HCT116 (cell line): ENCODE results near the gene HNRNPUL2. TPM values are rescaled to one million over a fixed set of nuclear protein-coding genes. Genes with fewer than 3 reads are reported as not detected.
A peak's percentile ranks its signal among the peaks of the same experiment; 100 is the strongest.

Experiments
- ATAC-seq: fragments of 200-7000 bp; cut with Tn5 transposase; 2 replicates; pipeline ENCODE4 v1.9.1; 2020; ENCODE audit warnings: mild to moderate bottlenecking, moderate library complexity
- BruUV-seq: library from RNA; stranded (reverse); fragments of 400-500 nt; replicated peaks from 2 replicates; lab custom pipeline; 2021; lab: Mats Ljungman, UMichigan
- CTCF ChIA-PET: fragments of 300-600 bp; sonication (Branson Sonifier 250); formaldehyde crosslinking; loops from one replicate; lab custom pipeline; 2021; ENCODE audit warnings: antibody characterized with exemption; lab: Charles Lee
- POLR2A ChIA-PET: fragments of 300-600, 350-600 bp; sonication (Branson Sonifier 250); formaldehyde crosslinking; loops from one replicate; lab custom pipeline; 2021; ENCODE audit warnings: antibody characterized with exemption; lab: Charles Lee
- RAD21 ChIA-PET, 2 experiments: fragments of 300-600 bp; sonication (Branson Sonifier 250); formaldehyde crosslinking; loops; one replicate each; lab custom pipeline; 2023; ENCODE audit warnings: low total read pairs in 2 of 2; ENCODE audit not compliant: uncharacterized antibody in 2 of 2, unreplicated experiment in 2 of 2, low non-redundant PET in 1 of 2; lab: Charles Lee
- DNase-seq: peaks from one replicate; pipeline ENCODE4 v3.0.0-alpha.2; 2010; ENCODE audit warnings: low read depth, low spot score
- H2AFZ ChIP-seq: fragments of 200-600 bp; shearing (Covaris generic), sonication (generic); 2 replicates; pipeline ENCODE4 v1.6.1; 2017; ENCODE audit warnings: low read depth, mixed run types, mixed read lengths, antibody characterized with exemption, low read length; ENCODE audit not compliant: poor library complexity, severe bottlenecking
- H3K27ac ChIP-seq: 2 replicates; pipeline ENCODE4 v1.5.1; 2012; ENCODE audit warnings: low read depth, low read length
- H3K27me3 ChIP-seq: fragments of 200-600 bp; sonication (generic); 2 replicates; pipeline ENCODE4 v1.6.1; 2016; ENCODE audit warnings: mixed run types, low read length, mixed read lengths; ENCODE audit not compliant: insufficient read depth
- H3K36me3 ChIP-seq, 2 experiments: fragments of 200-500 bp in 1 of 2; fragments of 200-600 bp in 1 of 2; sonication (Bioruptor generic) in 1 of 2; sonication (generic) in 1 of 2; 2 replicates each; pipeline versions ENCODE4 v1.5.1 to v1.6.1; 2014 to 2016; ENCODE audit warnings: low read length in 2 of 2, inconsistent platforms in 1 of 2, mixed read lengths in 1 of 2, mixed run types in 1 of 2; ENCODE audit not compliant: insufficient read depth in 2 of 2, control insufficient read depth in 1 of 2
- H3K4me1 ChIP-seq, 2 experiments: fragments of 200-600 bp in 1 of 2; sonication (generic) in 1 of 2; 2 replicates each; pipeline versions ENCODE4 v1.5.1 to v1.6.1; 2012 to 2017; ENCODE audit warnings: low read length in 2 of 2, inconsistent platforms in 1 of 2, mild to moderate bottlenecking in 1 of 2, mixed read lengths in 1 of 2, mixed run types in 1 of 2, moderate library complexity in 1 of 2; ENCODE audit not compliant: insufficient read depth in 2 of 2, control insufficient read depth in 1 of 2
- H3K4me2 ChIP-seq: fragments of 200-600 bp; sonication (generic); 2 replicates; pipeline ENCODE4 v1.6.1; 2017; ENCODE audit warnings: mixed run types, low read length, mixed read lengths
- H3K4me3 ChIP-seq, 2 experiments: fragments of 200-600 bp in 1 of 2; sonication (generic) in 1 of 2; replicated peaks in 1 of 2; 2 replicates each; pipeline ENCODE4 v1.5.1; 2011 to 2016; ENCODE audit warnings: low read length in 2 of 2, control low read depth in 1 of 2, low read depth in 1 of 2, mild to moderate bottlenecking in 1 of 2, mixed read lengths in 1 of 2, mixed run types in 1 of 2
- H3K79me2 ChIP-seq: fragments of 200-600 bp; sonication (generic); 2 replicates; pipeline ENCODE4 v1.6.1; 2017; ENCODE audit warnings: mild to moderate bottlenecking, mixed run types, low read length, moderate library complexity, mixed read lengths; ENCODE audit not compliant: insufficient read depth
- H3K9ac ChIP-seq: fragments of 200-600 bp; sonication (generic); 2 replicates; pipeline ENCODE4 v1.6.1; 2016; ENCODE audit warnings: low read length, mixed read lengths
- H3K9me2 ChIP-seq: fragments of 200-600 bp; sonication (generic), shearing (Covaris generic); 2 replicates; pipeline ENCODE4 v1.6.1; 2017; ENCODE audit warnings: mixed run types, mild to moderate bottlenecking, moderate library complexity; ENCODE audit not compliant: insufficient read depth
- H3K9me3 ChIP-seq, 2 experiments: fragments of 200-500 bp in 1 of 2; fragments of 200-600 bp in 1 of 2; sonication (Bioruptor generic) in 1 of 2; sonication (generic) in 1 of 2; 2 replicates each; pipeline ENCODE4 v1.6.1; 2014 to 2017; ENCODE audit warnings: low read length in 2 of 2, mixed read lengths in 2 of 2, inconsistent platforms in 1 of 2, low read depth in 1 of 2, mild to moderate bottlenecking in 1 of 2, mixed run types in 1 of 2, moderate library complexity in 1 of 2; ENCODE audit not compliant: control insufficient read depth in 1 of 2, insufficient read depth in 1 of 2
- H4K20me1 ChIP-seq: fragments of 200-600 bp; sonication (generic), shearing (Covaris generic); 2 replicates; pipeline ENCODE4 v1.6.1; 2017; ENCODE audit warnings: mixed run types, mild to moderate bottlenecking, moderate library complexity; ENCODE audit not compliant: insufficient read depth
- CBX3 ChIP-seq: IDR thresholded peaks from 2 replicates; pipeline ENCODE4 v1.6.1; 2012; ENCODE audit warnings: low read depth
- CEBPB ChIP-seq: IDR thresholded peaks from 2 replicates; pipeline ENCODE4 v1.6.1; 2012; ENCODE audit warnings: low read depth
- EGR1 ChIP-seq: IDR thresholded peaks from 2 replicates; pipeline ENCODE4 v1.6.1; 2012; ENCODE audit warnings: low read depth
- EZH2 ChIP-seq: fragments of 200-600 bp; sonication (generic); IDR thresholded peaks from 2 replicates; pipeline ENCODE4 v1.6.1; 2017; ENCODE audit warnings: antibody characterized with exemption, mixed run types
- EZH2phosphoT487 ChIP-seq: fragments of 200-600 bp; IDR thresholded peaks from 2 replicates; pipeline ENCODE4 v1.6.1; 2018; ENCODE audit warnings: antibody characterized with exemption, borderline replicate concordance
- POLR2A ChIP-seq: IDR thresholded peaks from 2 replicates; pipeline ENCODE4 v1.7.0; 2011; ENCODE audit warnings: borderline replicate concordance; ENCODE audit not compliant: insufficient read depth, insufficient read length; ENCODE audit errors: extremely low read depth
- POLR2AphosphoS5 ChIP-seq: IDR thresholded peaks from 2 replicates; pipeline ENCODE4 v1.6.1; 2011; ENCODE audit warnings: mild to moderate bottlenecking, low read depth, low read length, moderate library complexity
- SP1 ChIP-seq: IDR thresholded peaks from 2 replicates; pipeline ENCODE4 v1.6.1; 2012; ENCODE audit warnings: low read depth
- TCF7L2 ChIP-seq: IDR thresholded peaks from 2 replicates; pipeline ENCODE4 v1.7.0; 2011; ENCODE audit warnings: borderline replicate concordance, inconsistent platforms; ENCODE audit not compliant: insufficient read depth, insufficient read length; ENCODE audit errors: extremely low read depth
- YY1 ChIP-seq: IDR thresholded peaks from 2 replicates; pipeline ENCODE4 v1.6.1; 2011; ENCODE audit warnings: low read length, low read depth, moderate library complexity, mild to moderate bottlenecking; ENCODE audit not compliant: insufficient replicate concordance; ENCODE audit errors: extremely low read depth
- ZFX ChIP-seq: fragments of 450-650 bp; IDR thresholded peaks from 2 replicates; pipeline ENCODE4 v1.6.1; 2017
- ZNF274 ChIP-seq: fragments of 200-500 bp; sonication (Bioruptor generic); IDR thresholded peaks from 2 replicates; pipeline ENCODE4 v1.6.1; 2014; ENCODE audit warnings: mild to moderate bottlenecking, low read depth, low read length, inconsistent platforms
- intact Hi-C: fragments of 100-400 bp; cut with micrococcal nuclease; formaldehyde crosslinking; loops from 2 replicates; pipeline ENCODE4 v1.10.0; 2022
- total RNA-seq: library from RNA; stranded (reverse); gene quantifications from one replicate; pipeline ENCODE4 v1.2.1, GENCODE V29; 2021; ENCODE audit not compliant: unreplicated experiment
- TF ChIP-seq, protein P1 (sequence below): IDR thresholded peaks from 2 replicates; pipeline ENCODE4 v1.6.1; 2012
- TF ChIP-seq, protein P2 (sequence below): IDR thresholded peaks from 2 replicates; pipeline ENCODE4 v1.6.1; 2011; ENCODE audit warnings: mild to moderate bottlenecking, low read length, moderate library complexity; ENCODE audit not compliant: insufficient replicate concordance; ENCODE audit errors: extremely low read depth
- TF ChIP-seq, protein P3 (sequence below): IDR thresholded peaks from 2 replicates; pipeline ENCODE4 v1.6.1; 2012; ENCODE audit warnings: low read depth
- TF ChIP-seq, protein P4 (sequence below): IDR thresholded peaks from 2 replicates; pipeline ENCODE4 v1.6.1; 2012

Gene HNRNPUL2
- total RNA-seq, 1 experiment from 2014 or later = 45.8 TPM

DNA sequence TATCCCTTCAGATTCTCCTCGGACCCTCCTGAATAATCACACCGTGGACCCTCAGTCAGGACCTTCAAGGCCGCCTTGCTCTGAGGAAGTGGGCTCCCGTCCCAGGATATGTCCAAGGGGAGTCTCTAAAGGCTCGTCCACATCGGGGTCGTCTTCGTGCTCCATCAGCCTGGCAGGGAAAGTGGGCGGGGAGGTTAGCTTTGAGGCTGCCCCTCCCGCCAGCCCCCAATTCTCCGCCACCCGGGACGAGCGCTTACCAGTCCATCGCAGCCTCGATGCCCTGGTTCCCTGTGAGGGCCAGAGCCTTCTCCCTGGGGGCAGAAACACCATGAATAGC, 48.9 kb downstream of the HNRNPUL2 start:
- Histone ChIP-seq H3K9me3 (no peaks in the 10 kb centered on the region), H3K4me1 (peaks cover 24 to 45% of the 10 kb centered on the region in 2 experiments), H3K27me3 (no peaks in the 10 kb centered on the region), H3K9ac (peak overlapping the region; percentile 84), H2AFZ (no peak overlapping the region), H3K4me3 (peak overlapping the region; percentile 80 to 87), H4K20me1 (no peaks in the 10 kb centered on the region), H3K9me2 (no peaks in the 10 kb centered on the region), H3K79me2 (peaks cover 49% of the 10 kb centered on the region), H3K36me3 (peaks cover 4 to 11% of the 10 kb centered on the region in 2 experiments; a peak in 3 of 4 replicates), H3K27ac (peak overlapping the region; percentile 82), H3K4me2 (peak overlapping the region; percentile 95)
- RAD21 ChIA-PET = no interaction called here
- TF ChIP-seq, protein P1, sequence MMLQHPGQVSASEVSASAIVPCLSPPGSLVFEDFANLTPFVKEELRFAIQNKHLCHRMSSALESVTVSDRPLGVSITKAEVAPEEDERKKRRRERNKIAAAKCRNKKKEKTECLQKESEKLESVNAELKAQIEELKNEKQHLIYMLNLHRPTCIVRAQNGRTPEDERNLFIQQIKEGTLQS = no peak
- TF ChIP-seq EGR1 (no peak), SP1 (no peak), CBX3 (no peak), POLR2AphosphoS5 (no peak), EZH2 (no peak), YY1 (no peak), TCF7L2 (no peak), EZH2phosphoT487 (no peak), ZNF274 (no peak), POLR2A (no peak), CEBPB (no peak), ZFX (no peak)
- TF ChIP-seq, protein P2, sequence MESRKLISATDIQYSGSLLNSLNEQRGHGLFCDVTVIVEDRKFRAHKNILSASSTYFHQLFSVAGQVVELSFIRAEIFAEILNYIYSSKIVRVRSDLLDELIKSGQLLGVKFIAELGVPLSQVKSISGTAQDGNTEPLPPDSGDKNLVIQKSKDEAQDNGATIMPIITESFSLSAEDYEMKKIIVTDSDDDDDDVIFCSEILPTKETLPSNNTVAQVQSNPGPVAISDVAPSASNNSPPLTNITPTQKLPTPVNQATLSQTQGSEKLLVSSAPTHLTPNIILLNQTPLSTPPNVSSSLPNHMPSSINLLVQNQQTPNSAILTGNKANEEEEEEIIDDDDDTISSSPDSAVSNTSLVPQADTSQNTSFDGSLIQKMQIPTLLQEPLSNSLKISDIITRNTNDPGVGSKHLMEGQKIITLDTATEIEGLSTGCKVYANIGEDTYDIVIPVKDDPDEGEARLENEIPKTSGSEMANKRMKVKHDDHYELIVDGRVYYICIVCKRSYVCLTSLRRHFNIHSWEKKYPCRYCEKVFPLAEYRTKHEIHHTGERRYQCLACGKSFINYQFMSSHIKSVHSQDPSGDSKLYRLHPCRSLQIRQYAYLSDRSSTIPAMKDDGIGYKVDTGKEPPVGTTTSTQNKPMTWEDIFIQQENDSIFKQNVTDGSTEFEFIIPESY = no peak
- TF ChIP-seq, protein P3, sequence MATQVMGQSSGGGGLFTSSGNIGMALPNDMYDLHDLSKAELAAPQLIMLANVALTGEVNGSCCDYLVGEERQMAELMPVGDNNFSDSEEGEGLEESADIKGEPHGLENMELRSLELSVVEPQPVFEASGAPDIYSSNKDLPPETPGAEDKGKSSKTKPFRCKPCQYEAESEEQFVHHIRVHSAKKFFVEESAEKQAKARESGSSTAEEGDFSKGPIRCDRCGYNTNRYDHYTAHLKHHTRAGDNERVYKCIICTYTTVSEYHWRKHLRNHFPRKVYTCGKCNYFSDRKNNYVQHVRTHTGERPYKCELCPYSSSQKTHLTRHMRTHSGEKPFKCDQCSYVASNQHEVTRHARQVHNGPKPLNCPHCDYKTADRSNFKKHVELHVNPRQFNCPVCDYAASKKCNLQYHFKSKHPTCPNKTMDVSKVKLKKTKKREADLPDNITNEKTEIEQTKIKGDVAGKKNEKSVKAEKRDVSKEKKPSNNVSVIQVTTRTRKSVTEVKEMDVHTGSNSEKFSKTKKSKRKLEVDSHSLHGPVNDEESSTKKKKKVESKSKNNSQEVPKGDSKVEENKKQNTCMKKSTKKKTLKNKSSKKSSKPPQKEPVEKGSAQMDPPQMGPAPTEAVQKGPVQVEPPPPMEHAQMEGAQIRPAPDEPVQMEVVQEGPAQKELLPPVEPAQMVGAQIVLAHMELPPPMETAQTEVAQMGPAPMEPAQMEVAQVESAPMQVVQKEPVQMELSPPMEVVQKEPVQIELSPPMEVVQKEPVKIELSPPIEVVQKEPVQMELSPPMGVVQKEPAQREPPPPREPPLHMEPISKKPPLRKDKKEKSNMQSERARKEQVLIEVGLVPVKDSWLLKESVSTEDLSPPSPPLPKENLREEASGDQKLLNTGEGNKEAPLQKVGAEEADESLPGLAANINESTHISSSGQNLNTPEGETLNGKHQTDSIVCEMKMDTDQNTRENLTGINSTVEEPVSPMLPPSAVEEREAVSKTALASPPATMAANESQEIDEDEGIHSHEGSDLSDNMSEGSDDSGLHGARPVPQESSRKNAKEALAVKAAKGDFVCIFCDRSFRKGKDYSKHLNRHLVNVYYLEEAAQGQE = no peak
- TF ChIP-seq, protein P4, sequence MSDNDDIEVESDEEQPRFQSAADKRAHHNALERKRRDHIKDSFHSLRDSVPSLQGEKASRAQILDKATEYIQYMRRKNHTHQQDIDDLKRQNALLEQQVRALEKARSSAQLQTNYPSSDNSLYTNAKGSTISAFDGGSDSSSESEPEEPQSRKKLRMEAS = no peak
- no peak for DNase-seq
- peak; percentile 6; the same call in 1 of the 2 replicates for ATAC-seq
- CTCF ChIA-PET = no interaction called here
- intact Hi-C loops = loop anchor here (10.0 kb wide), 1 partner anchor 86 kb away; the partner anchor contains the start of gene POLR2G
- no TSS peak for BruUV-seq
- POLR2A ChIA-PET = interaction anchor here (3.0 kb wide), 1 partner anchor 10 kb away, joined by 16 read pairs; no protein-coding TSS in a partner anchor
